SKM-1 (cell line): Measurements from ENCODE around the gene RNU5B-1.
"Not testable (repeated sequence)": the region's sequence is repeated elsewhere in the genome, so short reads cannot be mapped to it uniquely, and the experiment has no call there.

Experiments used
- DNase-seq: peaks from one replicate; lab custom pipeline; 2025; ENCODE audit not compliant: unreplicated experiment; lab: John Stamatoyannopoulos, UW

The RNU5B-1 gene

DNA sequence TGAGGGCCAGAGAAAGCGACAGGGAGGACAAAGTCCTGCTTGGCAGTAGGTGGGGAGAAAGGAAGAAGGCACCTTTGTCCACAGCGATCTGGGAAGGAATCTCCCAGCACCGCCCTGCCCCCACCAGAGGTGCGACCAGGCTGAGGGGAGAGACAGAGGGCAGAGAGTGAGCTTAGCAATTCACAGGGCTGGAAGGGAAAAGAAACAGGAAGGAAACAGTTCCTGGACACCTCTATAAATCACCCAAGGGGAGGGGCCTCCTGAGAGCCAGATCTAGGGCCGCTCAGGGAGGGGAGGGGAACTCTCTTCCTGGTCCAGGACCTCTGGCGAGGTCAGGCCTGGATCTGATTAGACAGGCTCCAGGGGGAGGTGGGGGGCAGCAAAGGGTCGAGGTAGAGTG, 35.4 kb downstream of the RNU5B-1 start:
- no peak for DNase-seq

DNA sequence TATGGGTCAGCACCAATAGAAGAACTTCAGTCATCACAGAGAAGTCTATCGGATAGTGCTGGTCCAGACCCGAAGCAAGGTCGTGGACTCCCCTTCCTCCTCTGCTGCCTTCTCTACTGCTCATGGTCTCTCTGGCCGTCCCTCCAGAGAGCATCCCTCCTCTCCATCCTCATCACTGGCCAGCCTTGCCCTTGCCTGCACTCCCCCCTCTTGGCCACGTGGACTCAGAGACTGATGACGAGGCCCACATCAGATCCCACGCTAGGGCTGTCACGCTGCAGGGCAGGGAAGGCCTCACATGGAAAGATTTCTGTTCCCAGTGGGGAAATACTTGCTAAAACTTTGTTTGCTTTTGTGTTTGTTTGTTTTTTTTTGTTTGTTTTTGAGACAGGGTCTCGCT, 38.0 kb downstream of the RNU5B-1 start:
- DNase-seq: no peak

DNA sequence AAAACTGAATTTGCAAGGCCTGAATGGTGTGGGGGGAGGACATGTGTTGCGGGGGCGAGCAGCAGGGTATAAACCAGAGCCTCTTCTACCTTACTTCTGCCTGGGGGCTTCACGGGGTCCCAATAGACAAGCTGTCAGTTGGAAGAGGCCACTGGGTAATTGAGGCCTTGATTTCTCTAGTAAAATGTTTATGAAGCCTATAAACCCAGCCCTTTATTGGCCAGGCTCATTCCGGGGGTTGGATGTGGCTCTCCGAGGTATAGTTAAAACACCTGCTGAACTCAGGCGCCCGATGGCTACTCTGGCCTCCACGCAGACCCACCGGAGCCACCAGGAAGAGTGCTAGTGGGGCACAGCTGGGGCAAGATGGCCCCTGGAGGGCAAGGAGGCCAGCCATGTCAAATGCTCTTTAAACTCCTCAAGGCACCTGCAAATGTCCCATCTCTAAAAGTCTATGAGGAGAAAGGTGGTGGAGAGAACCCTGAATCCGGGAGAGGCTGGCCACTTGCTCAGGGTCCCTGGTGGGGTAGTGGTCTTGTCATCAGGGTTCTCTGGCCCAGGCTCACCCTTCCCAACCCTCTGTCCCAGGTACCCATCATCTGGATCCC, 39.0 kb downstream of the RNU5B-1 start:
- DNase-seq: no peak

DNA sequence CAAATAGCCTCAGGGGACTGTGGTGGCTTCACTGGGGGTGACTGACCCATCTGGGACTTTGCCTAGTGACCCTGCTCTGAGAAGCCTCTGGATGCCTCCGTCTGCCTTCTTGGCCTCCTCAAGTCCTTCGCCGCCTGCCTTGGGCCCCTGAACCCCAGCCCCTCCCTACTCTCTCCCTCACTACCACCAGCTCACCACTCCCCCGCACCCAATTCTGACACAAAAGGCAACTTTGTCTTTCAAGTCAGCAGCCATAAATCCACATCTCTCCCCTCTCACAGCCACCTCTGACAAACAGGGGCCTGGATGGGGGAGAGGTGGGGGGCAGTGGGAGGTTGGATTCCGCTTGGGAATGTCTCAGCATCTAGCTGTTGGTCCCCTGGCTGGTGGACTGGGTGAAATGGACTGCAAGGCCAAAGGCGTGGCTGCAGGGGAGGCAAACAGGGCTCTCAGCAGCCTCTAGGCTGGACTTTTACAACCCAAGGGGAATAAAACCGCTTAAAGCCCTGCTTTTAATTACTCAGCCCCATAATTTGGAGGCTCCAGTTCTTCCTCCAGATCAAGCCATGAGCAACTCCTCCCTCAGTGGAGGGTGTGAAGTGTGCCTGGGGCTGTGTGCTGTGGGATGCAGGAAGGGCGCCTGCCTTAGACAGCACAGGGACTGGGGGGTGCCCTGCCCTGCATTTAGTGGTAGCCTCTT, 39.9 kb downstream of the RNU5B-1 start:
- no peak for DNase-seq

DNA sequence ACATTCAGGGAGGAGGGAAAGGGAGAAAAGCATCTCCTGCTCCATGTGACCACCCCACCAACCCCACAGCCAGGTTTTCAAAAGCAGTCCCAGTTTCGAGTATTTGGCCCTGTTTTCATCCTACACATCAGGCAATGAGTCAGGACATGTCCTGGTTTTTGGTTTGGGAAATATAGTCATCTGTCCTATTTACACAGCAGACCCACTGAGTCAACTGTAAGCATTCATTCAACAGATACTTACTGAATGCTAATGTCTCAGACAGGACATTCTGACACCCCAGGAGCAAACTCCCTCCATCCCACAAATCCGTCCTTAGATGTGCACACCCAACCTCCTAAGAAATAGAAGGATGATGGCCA, 40.4 kb downstream of the RNU5B-1 start:
- no peak for DNase-seq

DNA sequence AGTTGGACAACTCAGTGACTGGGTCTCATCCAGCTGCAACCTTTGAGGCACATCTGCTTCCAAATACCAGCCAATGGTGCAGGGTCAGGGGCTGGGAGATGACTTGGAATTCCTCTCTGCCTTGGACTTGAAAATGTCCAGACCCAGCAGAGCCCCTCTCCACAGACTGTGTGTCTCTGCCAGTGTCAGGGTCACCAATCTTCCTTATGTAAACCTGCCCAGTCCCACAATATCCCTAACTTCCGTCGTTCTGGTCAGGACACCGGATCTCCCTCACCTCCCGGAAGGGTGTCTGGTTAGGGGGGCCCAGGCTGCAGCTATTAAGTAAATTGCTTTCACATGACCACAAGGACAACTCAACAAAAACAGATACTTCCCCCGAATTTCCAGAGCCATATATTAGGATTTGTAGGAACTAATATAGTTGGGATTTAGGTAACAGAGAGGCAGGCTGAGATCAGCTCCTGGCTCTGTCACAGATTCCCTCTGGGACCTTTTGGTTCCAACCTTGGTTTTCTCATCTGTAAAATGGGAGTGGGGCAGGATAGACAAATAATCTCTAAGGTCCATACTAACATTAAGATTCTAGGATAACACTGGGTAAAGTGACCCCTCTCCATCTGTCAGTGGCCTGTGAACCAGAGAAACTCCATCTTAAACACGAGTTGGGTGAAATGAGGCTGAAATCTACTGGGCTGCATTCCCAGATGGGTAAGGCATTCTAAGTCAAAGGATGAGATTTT, 42.5 kb downstream of the RNU5B-1 start:
- DNase-seq: no peak

DNA sequence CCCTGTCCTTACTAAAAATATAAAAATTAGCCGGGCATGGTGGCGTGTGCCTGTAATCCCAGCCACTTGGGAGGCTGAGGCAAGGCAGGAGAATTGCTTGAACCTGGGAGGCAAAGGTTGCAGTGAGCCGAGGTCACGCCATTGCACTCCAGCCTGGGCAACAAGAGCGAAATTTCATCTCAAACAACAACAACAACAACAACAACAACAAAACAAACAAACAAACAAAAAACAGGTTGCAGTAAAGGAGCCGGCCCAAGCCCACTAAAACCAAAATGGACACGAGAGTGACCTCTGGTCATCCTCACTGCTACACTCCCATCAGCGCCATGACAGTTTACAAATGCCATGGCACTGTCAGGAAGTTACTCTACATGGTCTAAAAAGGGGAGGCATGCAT, 43.3 kb downstream of the RNU5B-1 start:
- DNase-seq: not testable (repeated sequence)

DNA sequence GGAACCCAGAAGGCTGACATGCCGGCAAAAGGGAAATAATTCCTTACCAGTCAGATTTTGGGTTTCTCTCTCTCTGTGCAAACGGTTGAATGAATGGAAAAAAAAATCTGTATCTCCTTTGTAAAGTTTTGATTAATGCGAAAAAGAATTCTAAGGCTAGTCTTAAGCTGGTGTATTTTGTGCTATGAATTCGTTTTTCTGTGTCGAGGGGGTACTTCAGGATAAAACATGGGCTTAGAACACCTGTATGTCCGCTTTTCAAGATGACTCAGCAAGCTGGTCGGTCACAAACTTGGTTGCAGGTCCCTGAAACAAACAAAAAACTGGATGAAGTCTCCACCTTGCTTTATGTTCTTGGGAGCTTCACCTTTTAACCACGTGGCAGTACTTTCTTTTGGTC, 44.9 kb downstream of the RNU5B-1 start:
- no peak for DNase-seq

DNA sequence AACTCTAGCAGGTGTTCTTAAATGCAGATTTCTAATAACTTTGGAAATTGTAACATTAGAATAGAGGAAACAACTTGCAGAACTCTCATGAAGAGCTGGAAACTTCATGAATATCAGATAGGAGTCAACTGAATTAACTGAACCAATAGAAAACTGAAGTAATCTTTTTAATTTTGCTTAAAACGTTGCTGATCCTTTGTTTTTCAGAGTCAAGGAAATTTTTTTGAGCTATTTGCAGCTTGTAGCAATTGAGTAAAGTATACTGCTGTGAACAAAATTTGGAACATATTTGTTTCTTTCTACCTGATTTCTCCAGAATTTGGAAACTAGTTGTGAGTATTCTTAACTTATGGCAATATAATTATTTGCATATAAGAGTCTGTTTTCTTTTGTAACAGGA, 47.5 kb downstream of the RNU5B-1 start:
- not testable (repeated sequence) for DNase-seq
